NCI-H2196 treated with DMSO at 0.1 percent for 48 hours (cell line): Measurements from ENCODE around the gene HOMER2.
"Not testable (repeated sequence)": the region's sequence is repeated elsewhere in the genome, so short reads cannot be mapped to it uniquely, and the experiment has no call there.

Experiments
- DNase-seq: peaks from one replicate; lab custom pipeline; 2025; ENCODE audit not compliant: unreplicated experiment; lab: John Stamatoyannopoulos, UW

The HOMER2 gene

GRCh38 chr15:82952158-82953081 is at the start of gene HOMER2:
Gene HOMER2, minus strand, starts transcription at chr15:82952720. Its CDS starts 185 bp downstream, at chr15:82952535.
- no peak for DNase-seq

GRCh38 chr15:83000672-83001031 is 48.1 kb upstream of the HOMER2 start:
- not testable (repeated sequence) for DNase-seq

DNA sequence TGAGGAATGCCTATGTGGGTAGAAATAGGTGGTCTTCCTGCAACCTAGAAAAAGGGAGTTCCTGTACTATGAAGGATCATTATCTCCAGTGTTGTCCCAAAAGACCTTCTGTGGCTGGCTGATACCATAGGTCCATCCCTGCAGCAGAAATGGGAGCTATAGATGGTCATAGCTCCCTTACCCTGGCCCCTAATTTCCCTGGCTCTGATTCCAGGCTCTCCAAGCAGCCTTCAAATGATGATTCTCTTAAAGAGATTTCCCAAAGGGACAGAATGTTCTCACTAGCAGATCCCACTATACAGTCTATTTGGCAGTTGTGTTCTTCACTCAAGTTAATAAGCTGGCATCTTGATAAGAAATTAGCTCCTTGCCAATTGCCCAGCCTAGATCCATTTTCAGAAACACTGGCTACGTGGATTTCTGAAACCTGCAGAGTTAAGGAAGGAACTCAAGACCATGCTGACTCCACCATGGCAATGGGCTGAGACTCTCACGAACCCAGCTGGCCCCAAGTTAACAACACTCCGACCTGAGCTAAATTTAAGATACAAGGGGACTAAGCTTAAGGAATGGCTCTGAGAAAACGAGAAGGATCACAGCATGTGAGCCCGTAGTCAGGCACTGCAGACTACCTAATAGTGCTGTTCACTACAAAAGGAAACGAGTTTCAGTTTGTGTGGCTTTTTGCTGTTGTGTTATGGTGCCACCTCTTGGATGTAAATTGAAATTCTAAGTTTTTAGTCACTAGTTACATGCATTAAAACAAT is 47.6 kb upstream of the HOMER2 start:
- no peak for DNase-seq

GRCh38 chr15:82999426-82999825 is 46.9 kb upstream of the HOMER2 start:
- no peak for DNase-seq

- no peak for DNase-seq
Measured at GRCh38 chr15:82995938-82996337, 43.4 kb upstream of the HOMER2 start.

GRCh38 chr15:82995076-82995475 is 42.6 kb upstream of the HOMER2 start:
- DNase-seq = no peak

GRCh38 chr15:82993144-82993543 is 40.6 kb upstream of the HOMER2 start:
- no peak for DNase-seq

- DNase-seq = no peak
Measured at GRCh38 chr15:82992436-82992998, 40.0 kb upstream of the HOMER2 start.

GRCh38 chr15:82986442-82986780 is 33.9 kb upstream of the HOMER2 start:
- DNase-seq = no peak

DNA sequence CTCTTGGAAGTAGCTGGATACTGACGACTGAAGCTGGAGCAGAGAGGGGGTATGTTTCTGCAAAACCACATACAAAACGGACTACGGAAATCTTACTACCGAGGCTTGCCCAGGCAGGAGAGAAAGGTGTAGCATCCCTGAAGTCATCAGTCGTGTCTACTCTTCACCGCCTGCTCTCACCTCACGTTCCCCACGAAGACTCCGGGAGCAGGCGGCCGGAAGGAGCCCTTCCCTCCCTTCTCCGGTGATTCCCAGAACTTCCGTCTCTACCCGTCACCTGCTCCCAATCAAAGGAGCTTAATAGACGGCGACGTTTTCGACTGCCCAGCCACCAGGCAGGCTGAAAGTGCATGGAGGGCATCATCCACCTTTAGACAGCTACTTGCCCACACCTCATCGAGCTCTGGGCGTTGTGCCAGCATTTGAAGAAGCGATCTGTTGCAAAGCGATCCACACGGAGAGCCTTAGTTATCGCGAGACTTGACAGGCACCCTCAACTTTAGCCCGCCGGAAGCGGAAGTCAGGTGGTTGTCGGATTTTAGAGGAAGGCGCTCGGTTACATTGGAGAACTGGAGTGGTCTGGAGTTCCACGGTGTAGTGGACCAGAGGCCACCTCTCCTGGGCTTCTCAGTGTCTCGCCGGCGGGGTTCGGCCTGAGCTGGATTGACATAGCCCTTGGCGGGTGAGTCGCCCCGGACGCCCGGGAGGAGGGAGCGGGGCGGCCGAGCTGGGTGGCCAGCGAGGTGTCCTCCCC is 33.3 kb upstream of the HOMER2 start, which contains the start of gene RAMAC:
RAMAC (plus strand) TSS at position 523 of the 754 bp plus-strand sequence. CDS start 2,809 bp downstream, outside the sequence.
- peak; percentile 70 for DNase-seq

- no peak for DNase-seq
Measured at GRCh38 chr15:82980981-82981380, 28.5 kb upstream of the HOMER2 start.

GRCh38 chr15:82979726-82980125 is 27.2 kb upstream of the HOMER2 start:
- no peak for DNase-seq

DNA sequence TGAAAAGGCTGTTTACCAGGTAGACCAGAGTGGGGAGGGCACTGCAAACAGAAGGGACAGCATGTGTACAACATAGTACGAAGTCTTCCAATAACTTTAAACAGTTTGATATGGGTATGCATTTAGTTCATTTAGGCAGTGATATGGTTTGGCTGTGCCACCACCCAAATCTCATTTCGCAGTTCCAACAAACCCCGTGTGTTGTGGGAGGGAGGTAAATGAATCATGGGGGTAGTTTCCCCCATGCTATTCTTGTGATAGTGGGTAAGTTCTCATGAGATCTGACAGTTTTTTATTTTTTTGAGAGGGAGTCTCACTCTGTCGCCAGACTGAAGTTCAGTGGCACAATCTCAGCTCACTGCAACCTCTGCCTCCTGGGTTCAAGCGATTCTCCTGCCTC is 25.9 kb upstream of the HOMER2 start:
- DNase-seq = no peak

- no peak for DNase-seq
Measured at GRCh38 chr15:82977076-82977475, 24.6 kb upstream of the HOMER2 start.

DNA sequence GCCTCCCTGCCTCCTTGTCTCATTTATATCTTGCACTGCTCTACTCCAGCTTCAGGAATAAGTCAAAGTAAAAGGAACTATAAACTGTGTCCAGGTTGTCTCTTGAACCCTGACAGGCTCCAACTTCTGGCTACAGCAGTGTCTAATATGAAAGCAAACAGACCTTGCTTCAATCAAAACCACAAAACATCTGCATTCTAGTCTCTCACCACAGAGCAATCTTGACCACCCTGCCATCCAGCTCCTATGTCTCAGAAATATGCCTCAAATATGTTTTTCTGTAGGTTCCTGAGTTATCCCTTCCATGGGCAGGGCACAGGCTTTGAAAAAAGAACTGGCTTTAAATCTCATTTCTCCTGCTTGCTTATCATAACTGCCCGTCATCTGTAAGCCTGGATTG is 20.5 kb upstream of the HOMER2 start:
- no peak for DNase-seq

DNA sequence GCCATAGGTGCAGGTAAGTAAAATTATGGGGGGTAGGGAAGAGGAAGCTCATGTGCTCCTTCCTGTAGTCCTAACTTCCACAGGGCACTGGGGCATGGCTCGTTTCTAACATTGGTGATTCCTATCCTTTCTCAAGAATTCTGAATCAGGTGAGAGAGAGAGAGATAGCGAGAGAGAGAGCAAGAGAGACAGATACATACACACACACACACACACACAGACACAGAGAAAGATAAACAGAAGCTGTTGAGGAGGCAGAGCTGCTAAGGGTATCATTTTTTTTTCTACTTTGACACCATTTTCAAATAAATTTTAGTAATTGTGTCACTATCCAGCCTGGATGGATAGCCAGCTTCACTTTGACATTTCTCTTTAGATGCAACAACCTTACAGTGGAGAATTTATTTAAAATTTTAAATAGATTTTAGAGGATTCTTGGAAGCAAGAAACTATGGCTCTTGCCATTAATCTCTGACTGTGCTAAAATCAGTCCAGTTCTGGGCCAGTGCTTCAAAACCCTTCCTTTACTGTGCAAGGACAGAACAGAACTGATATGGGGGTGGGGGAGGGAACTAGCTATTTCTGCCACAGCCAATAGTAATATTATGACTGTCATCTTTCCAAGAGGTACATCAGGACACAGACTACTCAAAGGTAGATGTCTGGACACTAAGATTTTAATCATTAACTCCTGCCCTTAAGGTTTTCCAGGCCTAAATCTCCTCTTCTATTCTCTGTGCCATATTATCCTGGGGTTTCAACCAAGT is 18.9 kb upstream of the HOMER2 start:
- no peak for DNase-seq

- DNase-seq = no peak
Measured at GRCh38 chr15:82970696-82971095, 18.2 kb upstream of the HOMER2 start.

- DNase-seq = no peak
Measured at GRCh38 chr15:82970078-82970686, 17.7 kb upstream of the HOMER2 start.

GRCh38 chr15:82969353-82969752 is 16.8 kb upstream of the HOMER2 start:
- DNase-seq = no peak

DNA sequence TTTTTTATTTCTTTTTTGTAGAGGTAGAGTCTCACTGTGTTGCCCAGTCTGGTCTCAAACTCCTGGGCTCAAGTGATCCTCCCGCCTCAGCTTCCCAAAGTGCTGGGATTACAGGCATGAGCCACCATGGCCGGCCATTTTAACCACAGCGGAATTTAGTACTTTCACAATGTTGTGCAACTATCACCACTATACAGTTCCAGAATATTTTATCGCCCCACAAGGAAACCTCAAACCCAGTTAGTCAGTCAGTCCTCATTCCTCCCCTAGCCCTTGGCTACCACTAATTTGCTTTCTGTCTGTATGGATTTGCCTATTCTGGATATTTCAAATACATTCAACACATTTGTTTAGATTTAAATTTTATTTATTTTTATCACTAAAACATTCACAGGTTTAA is 15.5 kb upstream of the HOMER2 start:
- no peak for DNase-seq
